Ureter (tissue), 1 donor: ENCODE data around the gene HHIPL1. TPM values are rescaled to one million over a fixed set of nuclear protein-coding genes. Genes with fewer than 3 reads are reported as not detected.

Experiments used
- DNase-seq: peaks from one replicate; pipeline ENCODE4 v3.0.0-alpha.2; 2020; ENCODE audit warnings: low spot score
- total RNA-seq: library from RNA; stranded (reverse); gene quantifications from one replicate; pipeline ENCODE4 v1.2.4, GENCODE V29; 2023
- donor health status: DM: yes; HTN: yes; CAD: no.

Gene HHIPL1
- total RNA-seq, 1 donor from 2014 or later = 2.4 TPM

DNA sequence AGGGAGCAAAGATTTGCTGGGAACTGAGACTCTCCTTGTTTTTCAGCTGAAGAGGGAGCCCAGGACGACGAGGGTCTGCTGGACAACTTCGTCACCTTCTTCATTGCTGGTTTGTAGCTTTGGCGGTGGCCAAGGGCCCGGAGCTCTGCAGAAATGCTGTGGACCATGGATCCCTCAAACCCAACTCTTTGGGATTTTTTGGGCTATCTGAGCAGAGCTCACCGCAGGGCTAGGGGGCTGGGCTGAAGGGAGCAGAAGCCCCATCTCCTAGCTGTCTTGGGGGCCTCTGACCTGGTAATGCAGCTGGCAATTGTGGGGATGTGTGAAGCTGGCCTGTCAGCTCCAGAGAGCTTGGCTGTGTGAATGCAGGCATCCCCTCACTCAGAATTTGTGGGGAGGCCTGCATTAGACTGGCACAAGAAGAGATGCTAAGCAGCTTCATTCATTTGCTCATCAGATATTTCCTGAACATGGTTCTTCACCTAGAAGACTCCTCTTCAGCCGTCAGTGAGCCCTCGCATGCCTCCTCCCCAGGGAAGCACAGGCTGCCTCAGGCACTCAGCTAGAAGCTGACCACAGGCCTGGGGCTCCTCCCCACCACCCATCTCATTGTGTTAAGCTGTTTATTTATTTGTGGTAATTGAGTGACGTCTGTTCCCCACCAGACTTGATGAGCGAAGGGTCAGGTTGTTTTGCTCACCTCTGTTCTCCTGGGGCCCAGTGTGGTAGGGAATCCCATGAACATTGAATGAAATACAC is 71.3 kb downstream of the HHIPL1 start:
- DNase-seq = no peak

DNA sequence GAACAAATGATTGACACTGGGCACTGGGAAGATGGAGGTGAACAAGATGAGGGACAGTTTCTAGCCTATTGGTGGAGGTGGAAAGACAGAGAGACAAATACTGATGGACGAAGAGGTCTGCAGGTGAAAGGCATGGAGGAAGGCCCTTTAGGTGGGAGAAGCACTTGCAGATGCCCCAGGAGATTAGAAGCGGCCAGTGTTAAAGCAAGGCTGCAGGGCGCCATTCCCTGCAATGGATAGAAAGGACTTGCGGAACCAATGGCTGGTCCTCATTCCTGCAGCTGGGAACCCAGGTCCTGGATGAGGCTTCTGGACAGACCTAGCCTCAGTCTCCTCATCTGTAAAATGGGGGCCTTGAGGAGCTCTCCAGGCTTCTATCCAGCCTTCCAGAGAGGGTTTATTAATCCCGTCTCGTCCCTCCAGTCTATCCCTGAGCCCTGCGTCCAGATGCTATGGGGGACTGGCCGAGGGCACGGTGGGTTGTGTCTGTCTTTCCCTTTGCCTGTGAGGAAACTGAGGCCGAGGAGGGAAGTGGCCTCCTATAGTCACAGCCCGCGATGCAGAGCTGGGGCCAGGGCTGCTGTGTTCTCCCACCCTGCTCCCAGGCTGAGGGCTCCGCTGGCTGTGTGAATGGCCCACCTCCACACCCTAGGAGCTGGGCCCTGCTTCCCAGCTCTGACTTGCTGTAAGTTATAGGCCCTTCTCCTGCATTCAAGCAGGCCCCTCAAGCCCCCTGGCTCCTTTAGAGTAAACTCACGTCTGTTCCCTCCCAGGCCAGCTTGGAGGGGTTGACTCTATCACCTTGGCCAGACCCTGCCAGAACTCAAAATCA is 72.1 kb downstream of the HHIPL1 start:
- no peak for DNase-seq

DNA sequence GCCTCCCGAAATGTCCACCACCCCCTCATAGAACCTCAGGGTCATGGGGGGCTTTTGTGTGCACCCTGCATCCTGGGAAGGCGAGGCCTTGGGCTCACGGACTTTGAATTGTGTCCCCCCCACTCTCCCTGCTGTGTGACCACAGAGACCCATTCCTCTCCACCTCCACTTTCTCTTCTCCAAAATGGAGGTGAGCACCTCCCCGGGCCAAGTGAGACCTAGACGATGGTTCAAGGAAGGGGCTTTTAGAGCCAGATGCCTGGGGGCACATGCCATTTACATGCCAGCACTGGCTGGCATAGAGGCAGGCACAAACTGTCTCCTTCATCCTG is 72.7 kb downstream of the HHIPL1 start:
- no peak for DNase-seq

DNA sequence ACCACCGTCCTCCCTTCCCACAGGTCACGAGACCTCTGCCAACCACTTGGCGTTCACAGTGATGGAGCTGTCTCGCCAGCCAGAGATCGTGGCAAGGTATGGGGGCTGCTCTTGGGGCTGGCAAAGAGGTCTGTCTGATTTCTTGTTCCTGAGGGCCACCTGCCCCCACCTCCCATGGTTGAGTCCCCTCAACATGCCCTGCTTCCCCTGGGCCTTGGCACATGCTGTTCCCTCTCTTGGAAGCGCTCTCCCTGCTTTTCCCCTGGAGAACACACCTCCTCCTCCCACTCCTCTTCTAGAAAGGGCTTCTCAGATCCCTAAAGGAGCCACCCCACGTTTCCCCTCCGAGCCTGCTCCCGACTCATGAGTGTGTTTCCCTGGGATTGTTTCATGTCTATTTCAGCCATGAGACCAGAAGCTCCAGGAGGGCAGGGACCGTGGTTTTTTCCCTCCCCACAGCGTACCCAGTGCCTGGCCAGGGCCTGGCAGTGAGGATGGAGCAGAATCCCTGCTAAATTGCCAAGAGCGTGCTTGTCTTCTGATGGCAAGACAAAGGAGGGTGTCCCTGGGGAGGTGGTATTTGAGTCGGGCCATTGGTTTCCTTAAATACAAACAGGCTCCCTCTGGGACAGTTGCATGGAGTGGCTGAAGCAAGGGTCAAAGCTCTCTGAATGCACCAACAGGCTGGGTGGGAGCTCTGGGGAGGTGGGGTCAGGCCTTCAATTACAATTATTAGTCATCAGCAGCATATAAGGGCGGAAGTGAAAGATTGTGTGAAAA is 73.3 kb downstream of the HHIPL1 start:
- no peak for DNase-seq

DNA sequence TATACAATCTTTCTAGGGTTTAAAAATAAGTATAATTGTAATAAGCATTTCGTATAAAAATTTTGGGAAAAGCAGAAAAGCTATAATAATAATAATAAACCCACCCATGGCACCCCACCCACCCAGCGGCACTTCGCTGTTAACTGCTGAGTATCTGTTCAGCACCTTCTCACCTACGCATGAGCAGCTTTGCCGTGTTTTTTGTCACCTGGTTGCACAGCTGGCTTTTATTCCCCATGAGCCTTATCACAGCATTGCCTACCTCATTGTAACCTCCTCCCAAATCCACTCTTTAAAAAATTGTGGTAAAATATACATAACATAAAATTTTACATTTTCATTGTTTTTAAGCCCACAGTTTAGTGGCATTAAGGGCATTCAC is 73.9 kb downstream of the HHIPL1 start:
- no peak for DNase-seq

DNA sequence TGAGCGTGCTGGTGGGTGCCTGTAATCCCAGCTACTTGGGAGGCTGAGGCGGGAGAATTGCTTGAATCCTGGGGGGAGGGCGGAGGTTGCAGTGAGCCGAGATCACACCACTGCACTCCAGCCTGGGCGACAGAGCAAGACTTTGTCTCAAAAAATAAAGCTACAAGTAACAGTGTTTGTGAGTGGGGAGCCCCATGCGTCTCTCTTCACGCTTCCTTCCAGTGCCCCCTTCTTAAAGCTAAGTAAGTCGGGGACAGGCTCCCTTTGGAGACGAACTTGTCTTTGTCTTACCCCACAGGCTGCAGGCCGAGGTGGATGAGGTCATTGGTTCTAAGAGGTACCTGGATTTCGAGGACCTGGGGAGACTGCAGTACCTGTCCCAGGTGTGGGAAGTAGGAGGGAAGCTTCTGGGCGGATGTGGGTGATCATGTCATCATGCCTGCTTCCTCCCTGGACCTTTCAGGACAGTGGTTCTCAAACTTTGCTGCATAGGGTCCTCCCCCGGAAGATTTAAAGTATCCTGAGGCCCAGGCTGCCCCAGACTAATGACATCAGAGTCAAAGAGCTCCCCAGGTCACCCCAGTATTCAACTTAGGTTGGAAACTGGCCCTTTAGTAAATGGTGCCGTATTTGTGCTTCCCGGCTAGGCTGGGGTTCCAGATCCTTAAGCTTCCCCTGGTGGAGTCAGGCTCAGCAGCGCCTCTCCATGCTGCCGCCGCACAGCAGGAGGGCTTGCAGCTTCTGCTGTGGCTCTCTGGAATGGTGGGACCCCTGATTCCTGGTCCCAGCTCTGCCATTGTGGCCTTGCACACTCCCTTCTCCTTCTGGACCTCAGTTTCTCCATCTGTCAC is 76.2 kb downstream of the HHIPL1 start:
- no peak for DNase-seq

DNA sequence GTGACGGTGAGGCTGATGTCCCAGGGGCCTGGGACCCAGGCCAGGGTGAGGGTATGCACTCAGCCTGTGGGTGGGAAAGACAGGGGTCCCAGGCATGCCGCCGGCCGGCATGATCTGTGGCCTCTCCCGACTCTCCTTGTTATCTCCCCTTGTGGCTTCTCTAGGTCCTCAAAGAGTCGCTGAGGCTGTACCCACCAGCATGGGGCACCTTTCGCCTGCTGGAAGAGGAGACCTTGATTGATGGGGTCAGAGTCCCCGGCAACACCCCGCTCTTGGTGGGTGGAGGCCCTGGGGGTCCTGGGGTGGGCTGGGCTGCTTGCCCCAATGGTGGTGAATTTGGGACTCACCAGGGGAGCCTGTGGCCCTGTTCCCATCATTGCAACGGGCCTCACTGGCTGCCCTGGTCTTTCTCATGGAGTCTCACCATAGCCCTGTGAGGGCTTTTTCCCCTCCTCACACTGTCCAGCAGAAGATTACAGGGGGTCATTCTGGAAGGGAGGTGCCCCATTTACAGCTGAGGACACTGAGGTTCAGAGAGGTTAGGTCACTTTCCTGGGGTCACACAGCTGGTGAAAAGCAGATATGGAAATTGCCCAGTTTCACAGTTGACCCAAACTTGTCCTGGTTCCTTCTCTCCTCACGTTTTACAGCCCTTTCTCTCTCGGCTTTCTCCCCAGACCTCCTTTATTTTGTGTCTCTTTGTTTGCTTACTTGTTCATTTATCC is 77.0 kb downstream of the HHIPL1 start:
- DNase-seq = no peak

DNA sequence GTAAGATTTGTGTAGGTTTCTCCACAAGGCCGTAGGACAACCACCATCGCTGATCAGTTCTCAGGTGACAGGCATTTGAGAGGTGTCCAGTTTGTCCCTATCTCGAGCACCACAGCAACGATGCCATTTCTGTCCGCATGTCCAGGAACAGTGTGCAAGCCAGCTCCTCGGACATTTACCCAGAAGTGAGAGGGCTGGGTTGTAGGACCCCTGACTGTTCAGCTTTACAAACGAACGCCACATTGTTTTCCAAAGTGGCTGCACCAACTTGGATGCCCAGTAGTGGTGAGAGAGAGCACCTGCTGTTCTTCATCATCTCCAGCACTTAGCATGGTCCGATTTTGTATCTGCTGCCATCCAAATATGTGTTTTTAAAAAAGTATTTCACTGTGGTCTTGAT is 77.8 kb downstream of the HHIPL1 start:
- no peak for DNase-seq

DNA sequence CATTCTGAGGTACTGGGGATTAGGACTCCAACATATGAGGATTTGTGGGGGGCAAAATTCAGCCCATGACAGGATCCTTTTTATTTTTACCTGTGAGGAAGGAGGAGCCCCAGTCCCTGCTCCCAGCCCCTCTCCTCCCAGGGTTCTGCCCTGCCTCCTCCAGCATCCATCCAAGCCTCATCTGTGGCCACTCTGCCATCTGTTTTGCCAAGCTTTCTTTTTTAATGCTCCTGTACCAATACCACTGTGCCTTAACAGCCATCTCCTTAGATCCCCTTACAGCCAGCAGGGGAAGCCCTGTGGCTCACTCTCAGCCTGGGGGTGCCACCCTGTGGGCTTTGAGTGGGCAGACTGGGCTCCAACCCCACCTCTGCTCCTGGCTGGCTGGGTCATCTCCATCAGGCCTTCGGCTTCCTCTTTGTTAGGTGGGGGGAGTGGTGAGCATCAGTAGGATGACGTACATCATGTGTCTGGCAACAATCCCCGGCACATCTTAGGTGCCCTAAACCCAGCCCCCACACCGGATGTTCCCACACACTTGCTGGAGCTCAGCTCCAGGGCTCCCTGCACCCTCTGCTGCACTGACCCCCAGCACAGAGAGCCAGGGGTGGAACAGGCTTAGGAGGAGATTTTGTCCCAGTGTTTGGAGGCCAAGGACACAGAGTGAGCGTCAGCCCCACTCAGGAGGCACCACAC is 79.4 kb downstream of the HHIPL1 start:
- no peak for DNase-seq

DNA sequence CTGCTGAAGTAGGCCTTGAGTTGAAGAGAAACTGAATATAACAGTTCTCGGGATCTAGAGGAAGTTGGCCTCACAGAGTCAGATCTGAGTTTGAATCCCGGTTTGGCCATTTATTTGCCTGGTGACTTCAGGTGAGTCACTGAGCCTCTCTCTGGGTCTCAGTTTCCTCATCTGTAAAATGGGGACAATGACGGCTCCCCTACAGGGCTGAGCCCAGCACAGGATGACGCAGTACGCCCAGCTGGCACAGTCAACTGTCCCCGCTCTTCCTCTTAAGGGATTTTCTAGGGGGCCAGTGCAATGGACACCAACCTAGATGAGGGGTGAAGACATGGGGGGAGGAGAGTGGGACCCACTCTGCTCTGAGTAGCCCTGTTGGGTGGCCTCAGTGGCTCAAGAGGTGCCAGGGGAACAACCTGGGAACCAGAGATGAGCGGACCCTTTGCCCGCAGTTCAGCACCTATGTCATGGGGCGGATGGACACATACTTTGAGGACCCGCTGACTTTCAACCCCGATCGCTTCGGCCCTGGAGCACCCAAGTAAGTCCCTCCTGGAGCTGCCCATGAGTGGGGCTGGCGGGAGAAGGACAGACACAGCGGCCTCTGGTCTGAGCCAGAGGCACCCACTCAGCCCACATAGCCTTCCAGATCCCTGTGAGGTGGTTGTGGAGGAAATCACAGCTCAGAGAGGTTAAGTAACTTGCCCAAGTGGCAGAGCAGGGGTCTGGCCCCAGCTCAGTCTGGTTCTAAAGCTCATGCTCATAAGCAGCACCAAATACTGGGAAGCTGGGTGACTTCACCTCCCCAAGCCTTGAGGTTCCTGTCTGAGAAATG is 80.2 kb downstream of the HHIPL1 start:
- DNase-seq = no peak

DNA sequence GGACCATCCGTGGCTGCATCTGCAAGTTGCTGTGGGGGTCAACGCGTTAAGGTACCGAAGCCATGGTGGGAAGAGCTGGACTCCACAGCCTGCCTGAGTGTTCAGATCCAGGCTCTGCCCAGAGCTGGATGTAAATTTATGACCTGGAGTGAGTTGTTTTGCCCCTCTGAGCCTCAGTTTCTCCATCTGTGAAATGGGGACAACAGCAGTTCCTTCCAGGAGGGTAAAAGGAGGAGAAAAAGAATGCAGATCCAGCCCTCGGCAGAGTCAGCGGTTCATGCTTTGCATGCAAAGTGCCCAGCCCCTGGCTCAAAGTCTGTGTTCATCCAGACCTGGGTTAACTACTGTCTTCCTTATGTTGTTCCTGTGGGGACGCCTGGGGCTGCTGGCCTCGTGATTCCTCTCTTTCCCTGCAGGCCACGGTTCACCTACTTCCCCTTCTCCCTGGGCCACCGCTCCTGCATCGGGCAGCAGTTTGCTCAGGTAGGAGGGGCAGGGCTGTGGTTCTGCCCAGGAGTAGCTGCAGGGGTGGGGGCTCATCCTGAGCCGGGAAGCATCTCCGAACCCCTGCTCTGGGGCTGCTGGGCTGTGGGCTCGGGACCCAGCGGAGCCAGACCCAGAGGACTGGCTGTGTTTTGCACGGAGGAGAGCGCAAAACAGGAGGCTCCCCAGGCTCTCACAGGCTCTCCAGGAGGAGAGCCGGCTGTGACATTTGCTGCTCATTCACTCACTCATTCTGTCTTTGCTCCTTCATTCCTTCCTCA is 81.0 kb downstream of the HHIPL1 start:
- no peak for DNase-seq

DNA sequence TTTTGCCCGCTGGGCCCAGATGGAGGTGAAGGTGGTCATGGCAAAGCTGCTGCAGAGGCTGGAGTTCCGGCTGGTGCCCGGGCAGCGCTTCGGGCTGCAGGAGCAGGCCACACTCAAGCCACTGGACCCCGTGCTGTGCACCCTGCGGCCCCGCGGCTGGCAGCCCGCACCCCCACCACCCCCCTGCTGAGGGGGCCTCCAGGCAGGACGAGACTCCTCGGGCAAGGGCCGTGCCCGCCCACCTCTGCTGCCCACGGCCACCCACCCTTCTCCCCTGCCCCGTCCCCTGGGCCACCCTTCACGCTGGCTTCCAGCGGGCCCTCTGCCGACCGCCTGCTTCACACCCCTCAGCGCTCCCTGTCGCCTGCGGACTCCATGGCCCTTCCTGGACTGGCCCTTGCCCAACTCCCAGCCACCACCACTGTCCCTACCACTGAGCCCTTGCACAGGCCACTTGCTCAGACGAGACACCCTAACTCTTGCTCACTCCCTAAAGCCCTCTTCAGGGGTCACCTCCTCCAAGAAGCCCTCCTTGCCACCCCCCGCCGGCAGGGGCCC is 81.7 kb downstream of the HHIPL1 start:
- peak; percentile 41 for DNase-seq

DNA sequence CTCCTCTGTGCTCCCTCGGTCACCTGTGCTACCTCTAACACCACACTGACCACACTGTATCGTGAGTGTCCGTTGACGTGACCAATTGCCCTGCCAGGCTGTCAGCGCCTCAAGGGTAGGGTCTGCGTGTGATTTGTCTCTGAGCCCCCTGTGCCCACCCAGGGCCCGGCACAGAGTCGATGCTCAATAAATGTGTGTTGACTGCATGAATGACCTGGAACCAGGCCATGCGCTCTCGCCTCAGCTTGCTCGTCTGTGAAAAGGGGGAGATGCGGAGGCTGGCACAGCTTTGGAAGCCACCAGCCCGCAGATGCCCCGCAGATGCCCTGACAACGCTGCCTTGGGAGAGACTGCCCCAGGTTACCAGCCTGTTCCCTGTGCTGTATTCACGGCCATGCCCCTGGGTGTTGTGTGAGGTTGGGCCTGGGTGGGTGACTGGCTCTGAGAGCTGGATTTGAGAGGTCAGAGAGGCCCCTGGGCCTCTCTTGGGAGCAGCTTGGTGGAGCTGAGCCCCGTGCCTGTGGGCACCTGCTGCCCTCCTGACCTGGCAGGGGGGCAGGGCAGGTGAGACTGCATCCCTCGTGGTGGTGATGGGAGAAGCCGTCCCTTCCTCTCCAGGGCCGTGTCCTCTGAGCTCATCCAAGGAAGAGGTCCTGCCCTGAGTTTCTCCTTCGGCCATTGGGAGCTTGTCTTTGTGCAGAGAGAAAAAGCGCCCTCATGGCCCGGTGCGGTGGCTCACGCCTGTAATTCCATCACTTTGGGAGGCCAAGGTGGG is 82.4 kb downstream of the HHIPL1 start:
- DNase-seq = no peak

DNA sequence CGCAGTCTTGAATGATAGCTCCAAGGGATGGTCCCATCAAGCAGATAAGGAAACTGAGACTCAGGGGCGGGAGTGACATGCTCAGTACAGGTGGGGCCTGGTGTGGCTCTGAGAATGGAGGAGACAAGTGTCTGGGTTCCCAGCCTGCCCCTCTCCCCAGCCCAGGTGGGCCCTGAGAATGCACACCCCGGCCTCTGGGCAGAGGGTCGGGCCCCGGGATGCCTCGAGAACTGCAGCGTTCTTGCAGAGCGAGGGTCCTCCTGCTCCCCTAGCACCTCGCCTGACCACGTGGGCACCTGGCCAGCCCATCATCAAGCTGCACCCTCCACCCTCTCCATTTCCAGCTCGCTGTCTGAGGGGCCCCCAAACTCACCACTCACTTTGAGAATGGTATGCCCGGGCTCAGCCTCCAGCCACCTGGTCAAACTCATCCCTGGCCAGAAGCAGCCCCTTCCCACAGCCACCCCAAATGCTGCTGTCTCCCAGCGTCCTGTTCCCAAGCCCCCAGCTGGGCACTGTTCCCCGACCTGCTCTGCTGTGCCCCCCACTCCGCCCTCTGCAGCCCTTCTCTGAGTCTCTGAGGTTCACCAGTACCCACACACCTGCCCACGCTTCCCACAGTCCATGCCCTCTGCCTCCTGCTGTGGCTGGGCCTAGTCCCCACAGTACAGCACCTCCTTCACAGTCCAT is 83.4 kb downstream of the HHIPL1 start:
- DNase-seq = no peak

DNA sequence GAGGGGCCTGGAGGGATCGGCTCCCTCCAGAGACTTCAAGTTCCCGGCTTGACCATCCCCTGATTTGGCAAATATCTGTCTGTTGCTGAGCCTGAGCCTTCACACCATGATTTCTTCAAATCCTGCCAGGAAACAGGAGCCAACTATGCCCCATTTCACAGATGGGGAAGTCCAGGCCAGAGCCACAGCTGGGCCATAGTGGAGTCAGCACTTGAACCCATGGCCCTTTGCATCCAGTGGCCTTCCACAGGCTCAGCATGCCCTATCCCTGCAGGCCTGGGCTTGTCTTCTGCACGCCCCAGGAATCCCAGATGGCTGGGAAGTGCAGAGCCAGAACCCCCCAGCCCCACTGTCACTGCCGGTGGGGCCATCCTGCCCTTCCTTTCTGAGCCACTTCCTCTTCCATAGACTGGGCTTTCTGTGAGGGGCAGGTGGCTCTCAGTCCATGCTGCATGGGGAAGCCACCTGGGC is 84.1 kb downstream of the HHIPL1 start:
- DNase-seq = no peak
